ENCODE results near the gene ASF1B.
"Not testable (repeated sequence)": the region's sequence is repeated elsewhere in the genome, so short reads cannot be mapped to it uniquely, and the experiment has no call there.

The ASF1B gene

DNA sequence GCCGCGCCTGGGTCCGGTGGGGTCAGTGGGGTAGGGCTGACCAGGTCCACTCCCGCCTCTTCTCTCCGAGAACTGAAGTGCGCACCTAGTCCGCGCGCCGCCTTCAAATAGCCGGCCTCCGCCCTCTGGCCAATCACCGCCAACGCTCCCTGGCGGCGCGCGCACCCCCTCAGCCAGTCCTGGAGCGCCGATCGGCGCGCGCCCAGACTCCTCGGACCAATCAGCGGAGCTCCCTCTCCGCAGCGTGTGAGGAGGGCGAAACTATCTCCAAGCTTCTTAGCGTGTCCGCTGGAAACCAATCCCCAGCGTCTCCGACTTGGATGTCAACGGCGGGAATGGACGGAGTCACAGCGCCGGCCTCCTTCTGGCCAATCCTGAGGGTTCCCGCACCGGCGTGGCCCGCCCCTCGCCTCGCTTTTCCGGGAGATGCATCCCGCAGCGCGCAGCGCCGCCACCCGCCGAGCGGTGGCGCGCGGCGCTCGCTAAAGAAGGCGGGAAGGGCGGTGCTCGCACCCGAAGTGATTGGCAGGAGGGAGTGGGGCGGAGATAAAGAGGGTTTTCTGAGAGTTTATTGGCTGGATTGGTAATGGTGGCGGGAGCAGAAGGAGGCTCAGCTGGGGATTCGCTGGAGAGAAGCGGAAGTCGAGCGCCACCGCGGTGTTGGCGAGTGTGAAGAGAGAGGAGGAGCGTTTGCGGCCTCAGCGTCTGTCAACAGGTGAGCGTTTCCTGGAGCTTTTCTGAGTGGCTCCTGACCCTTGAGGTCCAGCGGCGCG lies at the start of gene ASF1B:
Gene ASF1B, minus strand, starts transcription at position 81 of the 773 bp plus-strand sequence. CDS start 133 bp downstream, outside the sequence.
- peak; percentile 100 for DNase-seq

DNA sequence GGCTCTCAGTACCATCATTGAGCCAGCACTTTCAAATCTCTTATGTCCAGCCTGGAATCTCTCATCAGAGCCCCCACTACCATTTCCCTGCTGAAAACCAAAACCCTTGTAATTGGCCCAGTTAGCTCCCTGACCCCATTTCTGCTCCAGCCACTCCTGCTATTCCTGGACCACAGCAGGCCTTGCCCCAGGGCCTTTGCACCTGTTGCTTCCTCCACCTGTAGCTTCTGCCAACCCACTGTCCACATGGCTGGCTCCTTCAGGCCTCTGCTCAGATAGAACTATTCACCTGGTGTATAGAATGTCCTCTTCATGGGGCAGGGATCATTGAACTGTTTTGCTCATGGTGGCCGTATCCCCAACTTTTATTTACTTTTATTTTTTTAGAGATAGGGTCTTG lies 49.3 kb upstream of the ASF1B start:
- not testable (repeated sequence) for DNase-seq

DNA sequence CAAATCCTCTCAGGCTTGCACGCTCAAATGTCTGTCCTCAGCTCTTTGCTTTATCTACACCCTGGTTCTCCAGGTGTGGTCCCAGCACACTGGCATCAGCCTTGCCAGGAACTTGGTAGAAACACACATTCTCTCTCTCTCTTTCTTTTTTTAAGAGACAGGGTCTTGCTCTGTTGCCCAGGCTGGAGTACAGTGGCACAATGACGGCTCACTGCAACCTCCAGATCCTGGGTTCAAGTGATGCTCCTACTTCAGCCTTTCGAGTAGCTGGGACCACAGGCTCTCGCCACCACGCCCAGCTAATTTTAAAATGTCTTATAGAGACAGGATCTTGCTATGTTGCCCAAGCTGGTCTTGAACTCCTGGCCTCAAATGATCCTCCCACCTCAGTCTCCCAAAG lies 48.8 kb upstream of the ASF1B start:
- DNase-seq: no peak

DNA sequence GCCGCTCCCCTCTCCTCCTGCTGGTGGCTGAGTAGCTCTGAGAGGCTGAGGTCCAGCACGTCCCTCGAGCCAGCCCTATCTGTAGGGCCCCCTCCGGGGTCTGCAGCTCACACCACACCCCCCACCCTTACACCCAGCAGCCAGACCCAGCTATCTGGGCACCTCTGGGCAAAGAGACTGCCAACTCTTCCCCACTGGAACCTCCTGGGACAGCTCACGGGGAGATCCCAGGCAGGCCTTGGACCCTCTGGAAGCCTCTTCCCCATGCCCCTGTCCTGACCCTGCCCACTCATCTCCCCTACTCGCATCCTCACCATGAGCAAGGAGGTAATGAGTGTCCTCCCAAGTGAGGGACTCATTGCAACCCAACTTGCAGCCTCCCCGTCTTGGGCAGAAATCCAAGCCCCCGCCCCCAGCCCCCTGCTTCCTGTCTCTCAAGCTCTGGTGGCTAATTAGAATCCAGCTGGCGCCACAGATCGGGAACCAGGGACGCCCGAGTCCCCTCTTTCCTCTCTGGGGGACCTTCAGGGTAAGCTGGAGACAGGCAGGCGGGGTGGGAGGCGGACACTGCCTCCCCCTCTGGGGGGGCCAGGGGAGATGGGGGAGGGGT lies 47.5 kb upstream of the ASF1B start:
- no peak for DNase-seq

DNA sequence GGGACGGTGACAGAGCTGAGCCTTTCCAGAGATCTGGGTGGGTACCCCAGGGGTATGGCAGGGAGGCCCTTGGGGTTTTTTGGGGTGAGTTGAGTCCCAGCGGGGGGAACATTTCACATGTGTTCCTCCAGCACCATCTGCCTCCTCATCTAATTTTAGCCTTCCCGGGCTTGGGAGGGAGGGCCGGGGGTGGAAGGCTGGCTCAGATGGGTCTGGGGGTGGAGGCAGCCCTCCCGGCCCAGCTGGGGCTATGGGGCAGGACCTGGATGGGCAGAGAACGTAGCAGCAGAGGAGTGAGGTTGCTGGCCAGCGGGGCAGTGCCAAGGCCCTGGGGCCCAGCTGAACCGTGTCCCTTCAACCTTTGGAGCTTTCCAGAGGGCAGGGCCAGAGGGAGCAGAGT lies 46.1 kb upstream of the ASF1B start:
- no peak for DNase-seq

DNA sequence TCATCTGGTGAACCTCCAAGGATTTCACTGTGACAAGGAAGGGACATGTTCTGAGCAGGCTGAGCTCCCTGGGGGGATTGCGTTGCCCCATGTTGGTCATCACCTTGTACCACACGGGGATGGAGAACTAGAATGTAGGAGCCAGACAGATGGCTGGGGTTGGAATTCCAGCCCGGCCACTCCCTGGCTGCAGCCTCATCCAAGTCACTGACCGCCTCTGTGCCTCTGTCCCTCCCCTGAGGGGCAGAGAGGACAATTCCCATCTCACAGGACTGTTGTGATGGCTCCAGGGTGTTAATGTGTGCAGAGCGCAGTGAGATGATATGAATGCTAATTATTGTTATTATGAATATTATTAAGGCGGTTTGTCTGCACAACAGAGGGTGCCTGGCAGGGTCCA lies 45.5 kb upstream of the ASF1B start:
- DNase-seq: no peak

DNA sequence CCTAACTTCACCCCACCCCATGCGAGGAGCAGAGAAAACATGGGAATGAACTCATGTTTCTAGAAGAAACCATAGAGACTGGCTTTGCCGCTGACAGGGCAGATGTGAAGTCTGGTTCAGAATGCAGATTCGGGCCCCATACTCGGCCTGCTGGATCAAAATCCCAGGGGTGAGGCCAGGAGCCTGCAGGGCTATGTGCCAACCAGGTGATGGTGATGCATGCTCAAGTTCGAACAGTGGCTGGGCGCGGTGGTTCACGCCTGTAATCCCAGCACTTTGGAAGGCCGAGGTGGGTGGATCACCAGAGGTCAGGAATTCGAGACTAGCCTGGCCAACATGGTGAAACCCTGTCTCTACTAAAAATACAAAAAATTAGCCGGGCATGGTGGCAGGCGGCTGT lies 44.8 kb upstream of the ASF1B start:
- DNase-seq: not testable (repeated sequence)

DNA sequence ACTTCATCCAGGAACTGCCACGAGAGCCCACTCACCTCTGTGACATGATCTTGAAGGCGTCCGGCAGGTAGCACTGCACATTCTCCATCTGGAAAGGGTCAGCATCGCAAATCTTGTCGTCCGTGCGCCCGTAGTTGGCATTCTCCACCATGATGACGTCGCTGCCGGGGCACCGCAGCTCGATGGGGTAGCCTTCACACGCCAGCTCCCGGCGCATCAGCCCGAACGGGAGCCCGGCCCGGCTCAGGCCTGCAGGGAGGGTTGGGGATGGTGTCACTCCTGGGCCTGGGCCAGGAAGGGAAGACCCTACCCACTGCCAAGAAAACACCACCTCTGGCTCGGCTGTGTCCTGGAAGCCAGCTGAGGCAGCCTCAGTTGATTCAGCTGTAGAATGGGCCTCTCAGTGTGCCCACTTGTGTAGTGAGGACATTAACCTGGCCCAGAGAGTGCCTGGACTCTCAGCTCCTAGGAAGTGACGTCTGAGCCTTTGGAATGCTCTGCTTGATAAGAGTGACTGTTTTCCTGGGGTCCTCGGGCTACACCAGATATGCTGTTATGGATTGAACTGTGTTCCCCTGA lies 41.2 kb upstream of the ASF1B start:
- no peak for DNase-seq

DNA sequence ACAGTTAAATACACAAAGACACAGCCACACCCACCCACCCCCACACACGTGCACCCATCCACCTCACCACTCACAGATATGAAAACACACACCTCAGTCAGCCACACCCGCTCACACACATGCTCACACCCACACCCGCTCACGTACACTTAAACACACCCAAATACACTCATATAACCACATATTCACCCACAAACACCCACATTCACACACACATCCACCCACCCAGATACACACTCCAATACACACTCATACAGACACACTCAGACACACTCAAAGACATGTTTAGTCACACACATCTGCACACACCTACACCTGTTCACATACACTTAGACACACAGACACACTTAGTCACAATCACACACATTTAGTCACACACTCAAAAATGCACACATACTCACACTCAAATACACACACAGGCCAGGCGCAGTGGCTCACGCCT lies 39.0 kb upstream of the ASF1B start:
- DNase-seq: no peak

DNA sequence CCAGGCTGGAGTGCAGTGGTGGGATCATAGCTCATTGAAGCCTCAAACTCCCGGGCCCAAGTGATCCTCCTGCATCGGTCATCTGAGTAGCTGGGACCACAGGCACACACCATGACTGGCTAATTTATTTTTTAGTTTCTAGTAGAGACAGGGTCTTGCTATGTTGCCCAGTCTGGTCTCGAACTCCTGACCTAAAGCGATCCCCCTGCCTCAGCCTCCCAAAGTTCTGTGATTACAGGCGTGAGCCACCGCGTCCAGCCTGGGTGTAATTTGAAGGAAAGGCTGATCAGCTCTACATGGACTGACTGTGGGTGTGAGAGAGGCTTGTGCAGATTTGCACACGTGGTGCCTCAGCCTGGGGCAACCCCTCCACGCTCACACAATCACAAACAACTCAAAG lies 38.5 kb upstream of the ASF1B start:
- no peak for DNase-seq

DNA sequence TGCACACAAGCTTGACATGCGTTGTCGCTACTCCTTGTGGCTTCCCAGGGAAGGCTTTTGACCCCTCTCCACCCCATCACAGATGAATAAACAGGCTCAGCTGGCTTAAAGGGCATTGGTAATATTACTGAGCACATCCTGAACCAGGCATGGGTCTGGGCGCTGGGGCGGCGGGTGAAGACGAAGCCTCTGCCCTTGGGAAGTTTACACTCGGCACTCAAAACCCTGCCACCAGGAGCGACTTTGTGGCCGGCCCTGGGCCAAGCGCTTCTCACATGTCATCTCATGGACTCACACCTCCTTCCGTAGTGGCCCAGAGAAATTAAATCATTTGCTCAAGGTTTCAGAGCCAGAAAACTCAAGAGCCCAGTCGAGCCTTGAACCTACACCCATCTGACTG lies 32.6 kb upstream of the ASF1B start:
- no peak for DNase-seq

DNA sequence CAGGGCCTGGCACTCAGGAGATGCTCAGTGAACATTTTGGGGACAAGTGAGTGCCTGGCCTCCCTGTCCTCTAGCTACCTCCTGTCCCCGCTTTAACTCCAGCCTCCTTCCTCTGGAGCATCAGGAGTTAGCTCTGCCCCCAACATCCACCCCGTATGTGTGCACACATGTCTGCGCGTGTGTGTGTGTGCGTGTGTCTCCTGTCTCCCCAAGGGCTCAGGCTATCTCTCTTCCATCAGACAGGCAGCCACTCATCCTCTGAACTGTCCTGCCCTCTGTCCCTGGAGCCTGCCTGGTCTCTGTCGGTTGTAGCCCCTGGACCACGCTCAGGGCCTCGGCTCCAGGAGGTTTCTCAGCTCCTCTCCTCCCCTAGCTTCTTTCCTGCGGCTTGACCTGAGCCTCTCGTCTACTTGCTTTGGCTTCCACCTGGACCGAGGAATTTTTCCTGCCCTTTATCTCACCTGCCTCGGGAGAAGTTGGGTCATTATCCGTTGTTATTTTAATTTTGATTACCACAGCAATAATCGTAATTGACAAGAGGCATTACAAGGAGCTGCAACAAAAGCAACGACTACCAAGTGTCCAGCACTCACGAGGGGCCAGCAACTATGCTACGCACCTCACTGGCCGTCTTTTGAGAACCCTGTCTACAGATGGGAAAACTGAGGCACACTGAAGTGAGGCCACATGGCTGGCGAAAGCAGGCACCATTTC lies 32.0 kb upstream of the ASF1B start:
- DNase-seq: no peak

DNA sequence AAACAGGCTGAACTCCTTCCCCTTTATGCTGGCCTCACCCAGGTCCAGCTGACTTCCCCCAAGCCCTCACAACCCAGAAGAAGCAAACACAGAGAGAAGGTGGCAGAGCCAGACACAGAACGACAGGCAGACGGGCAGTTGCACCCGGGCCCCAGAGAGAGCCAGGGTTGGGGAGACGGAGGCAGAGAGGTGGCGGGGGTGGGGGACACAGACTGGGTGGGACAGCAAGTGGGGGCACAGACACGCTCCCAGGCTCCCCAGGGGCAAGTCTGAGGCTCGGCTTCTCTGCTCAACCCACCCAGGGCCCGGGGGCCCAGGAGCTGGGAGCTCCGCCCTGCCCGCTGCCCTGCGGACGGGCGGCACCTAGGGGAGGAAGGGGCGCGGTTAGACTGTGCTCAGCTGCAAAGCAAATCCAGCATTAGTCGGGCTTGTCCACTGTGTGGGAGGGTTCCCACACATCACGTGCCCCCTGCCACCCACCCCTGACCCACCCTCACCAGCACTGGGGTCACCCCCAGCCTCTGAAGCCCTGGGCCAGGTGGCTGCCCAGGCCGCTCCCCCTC lies 31.3 kb upstream of the ASF1B start:
- DNase-seq: no peak

DNA sequence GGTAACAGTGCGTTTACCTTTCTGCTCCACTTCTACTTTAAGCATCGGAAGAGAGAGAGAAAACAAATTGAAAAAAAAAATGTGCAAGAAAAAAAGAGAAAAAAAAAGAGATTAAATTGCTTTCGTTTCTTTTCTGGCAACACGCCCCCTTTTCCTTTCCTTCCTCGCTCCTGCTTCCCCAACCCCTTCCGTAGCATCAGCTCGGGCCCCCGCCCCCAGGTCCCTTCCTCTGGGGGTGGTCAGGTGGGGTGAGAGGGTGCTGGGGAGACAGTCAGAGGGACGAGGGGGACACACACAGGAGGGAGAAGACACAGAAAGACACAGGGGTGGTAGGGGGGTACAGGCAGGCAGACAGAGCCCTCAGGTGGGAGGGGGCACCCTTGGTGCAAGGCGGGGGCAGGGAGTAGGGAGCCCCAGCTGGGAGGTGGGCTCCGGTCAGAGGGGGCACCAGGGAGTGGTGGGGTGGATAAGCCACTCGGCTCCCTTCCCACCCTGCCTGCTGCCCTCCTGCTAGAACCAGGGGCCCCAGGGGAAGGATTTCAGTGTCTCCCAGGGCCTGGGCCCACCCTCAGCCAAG lies 30.7 kb upstream of the ASF1B start:
- DNase-seq: no peak

DNA sequence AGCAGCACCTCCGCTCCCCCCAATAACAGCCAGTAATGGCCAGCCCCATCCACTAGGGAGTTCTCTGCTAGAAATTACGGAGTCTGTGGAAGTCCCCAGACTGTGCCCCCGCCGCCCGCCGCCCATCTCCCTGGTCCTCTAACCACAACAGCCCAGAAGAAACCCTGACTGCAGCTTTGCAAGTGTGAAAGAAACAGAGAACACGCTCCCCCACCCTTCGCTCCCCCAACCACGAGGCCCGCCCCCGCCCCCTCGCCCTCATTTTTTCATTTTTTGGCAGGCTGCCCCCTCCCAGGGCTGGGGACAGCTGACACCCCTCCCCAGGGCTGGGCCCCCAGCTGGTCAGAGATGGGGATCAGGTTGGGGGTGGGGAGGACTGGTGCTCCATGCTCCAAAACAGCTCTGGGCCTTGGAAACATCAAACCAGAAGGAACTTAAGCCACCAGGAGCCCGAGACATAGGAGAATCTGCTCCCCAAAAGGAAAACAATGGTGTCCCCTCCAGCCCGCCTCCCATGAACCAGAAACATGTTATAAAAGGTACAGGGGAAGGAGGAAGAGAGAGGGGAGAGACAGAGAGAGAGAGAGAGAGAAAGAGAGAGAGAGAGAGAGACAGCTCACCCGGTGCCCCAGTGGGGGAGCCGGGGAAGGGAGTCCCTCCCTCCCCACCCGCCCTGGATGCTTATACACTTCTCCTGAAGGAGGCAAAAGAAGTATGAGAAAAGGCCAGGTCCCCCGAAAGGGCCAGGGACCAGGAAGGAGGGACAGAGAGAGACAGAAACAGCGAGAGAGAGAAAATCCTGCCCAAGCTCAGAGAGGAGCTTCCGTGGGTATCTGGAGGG lies 29.8 kb upstream of the ASF1B start:
- no peak for DNase-seq

DNA sequence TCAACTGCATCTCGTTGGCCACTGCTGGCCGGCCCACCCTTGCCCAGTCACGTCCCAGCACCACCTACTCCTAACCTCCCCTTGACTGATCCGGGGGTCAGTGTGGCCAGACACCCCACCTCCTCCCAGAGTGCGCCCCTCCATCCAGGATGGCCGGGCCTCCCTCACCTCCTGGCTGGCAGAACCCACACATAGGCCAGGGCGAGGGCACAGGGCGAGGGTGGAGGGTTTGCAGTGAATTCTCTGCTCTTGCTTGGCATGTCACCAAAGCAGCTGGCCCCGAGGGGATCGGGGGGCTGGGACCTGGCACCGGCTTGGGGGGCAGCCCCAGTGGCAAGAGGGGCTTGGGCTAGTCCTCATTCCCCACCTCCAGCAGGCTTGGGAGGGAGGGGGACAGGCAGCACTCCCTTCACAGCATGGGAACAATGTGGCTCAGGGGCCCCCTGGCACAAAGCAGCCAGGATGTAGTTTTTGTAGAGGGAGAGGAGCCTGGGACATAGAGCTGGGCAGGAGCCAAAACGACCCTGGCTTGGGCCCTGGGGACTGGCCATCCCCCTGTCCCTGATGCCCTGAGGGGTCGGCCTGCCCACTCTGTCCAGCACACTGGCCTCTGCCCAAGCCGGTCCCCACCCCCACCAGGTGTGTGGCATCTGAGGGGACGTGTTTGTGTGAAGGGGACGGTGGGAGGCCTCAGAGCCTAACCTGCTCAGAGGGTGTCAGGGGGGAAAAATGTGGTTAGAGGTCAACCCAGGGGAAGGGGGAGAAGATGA lies 28.5 kb upstream of the ASF1B start:
- no peak for DNase-seq

DNA sequence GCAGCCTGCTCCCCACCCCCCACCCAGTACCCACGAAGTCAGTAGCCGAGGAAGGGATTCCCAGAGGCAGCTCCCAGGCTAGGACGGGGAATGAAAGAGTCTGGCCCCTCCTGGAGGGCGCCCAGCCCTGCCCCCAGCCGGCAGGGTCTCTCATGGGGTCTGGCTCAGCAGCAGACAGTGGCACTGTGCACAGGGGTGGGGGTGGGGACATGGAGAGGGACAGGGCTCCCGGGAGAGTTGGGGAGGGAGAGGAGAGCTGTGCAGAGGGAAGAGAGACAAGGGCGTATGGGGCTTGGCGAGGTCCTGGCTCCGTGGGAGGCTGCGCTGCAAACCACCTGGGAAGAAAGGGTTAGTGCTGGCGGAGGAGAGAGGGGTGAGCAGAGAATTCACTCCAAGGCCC lies 27.7 kb upstream of the ASF1B start:
- DNase-seq: no peak

DNA sequence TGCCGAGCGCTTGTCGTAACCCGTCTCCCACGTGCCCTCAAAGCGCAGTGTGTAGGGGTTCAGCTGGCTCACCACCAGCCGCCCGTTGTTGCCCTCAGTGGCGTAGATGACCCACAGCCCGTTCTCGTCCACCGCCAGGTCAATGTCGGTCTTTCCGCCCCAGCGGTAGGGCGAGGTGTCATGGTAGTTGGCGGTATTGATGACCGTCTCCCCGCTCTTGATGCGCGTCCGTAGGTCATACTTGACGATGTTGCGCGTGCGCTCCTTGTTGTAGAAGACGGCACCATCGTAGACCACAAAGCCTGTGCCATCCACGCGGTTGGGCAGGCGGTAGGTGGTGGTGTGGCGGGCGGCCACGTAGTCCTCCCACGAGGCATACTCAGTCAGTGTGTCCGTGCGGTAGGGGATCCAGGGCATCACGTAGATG lies 26.5 kb upstream of the ASF1B start:
- DNase-seq: no peak

DNA sequence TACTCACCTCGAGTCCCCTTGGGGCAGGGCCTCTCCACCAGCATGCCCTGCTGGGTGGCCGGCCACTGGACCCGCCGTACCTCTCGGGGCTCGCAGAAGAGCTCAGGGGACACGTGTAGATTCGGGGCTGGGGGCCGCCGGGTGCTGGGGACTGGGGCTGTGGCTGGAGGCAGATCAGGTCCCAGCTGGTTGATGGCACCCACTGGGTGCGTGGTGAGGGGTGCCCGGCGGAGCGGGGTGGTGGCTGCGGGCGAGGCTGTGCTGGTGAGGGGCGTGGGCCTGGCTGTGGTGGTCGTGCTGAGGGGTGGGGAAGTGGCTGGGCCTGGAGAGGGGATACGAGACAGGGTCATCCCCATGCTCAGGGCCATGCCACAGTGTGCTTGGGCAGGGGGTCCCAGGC lies 24.9 kb upstream of the ASF1B start:
- no peak for DNase-seq

DNA sequence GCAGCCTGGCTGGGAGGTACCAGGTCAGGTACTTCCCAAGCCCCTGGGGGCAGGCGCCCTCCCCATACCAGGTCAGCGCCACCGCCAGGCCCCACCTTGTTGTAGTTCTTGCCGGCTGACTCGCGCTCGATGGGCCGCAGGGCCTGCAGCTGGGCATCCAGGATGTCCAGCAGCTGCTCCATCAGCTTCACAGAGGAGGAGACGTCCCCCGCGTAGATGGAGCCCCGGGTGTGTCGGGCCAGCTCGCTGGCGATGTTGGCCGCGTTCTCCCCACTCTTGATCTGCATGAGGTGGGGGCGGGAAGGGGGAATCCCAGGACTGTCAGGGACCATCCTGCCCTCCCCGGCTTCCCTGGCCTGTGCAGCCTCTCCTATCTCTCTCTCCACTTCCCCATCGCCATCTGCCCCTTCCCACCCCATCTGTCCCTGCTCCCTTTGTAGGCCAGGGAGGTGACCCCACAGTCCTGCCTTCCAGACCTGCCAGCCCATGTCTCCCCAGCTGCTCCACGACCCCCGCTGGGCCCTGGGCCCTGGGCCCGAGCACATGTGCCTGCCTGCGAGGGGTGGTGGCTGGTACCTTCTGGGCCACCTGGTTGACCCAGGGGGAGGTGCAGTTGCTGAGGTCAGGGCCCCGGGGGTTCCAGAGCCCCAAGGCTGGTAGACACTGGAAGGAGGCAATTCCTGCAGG lies 23.8 kb upstream of the ASF1B start:
- no peak for DNase-seq

DNA sequence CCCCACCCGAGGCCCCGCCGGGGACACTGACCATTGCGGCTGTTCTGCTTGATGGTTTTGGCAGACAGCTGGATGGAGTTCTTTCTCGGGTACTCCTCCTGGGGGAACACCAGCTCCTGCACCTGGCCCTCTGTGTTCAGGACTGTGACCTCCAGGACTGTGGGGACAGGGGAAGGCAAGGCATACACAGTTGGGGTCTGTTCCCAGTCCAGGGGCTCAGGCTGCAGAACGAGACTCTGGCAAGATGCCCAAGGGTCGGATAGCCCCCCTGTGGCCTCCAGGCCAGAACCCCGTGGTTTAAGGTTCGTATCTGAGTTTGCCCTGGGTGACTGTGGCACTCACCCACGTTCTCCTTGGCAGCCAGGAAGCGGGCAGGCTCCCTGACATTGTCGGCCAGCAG lies 22.7 kb upstream of the ASF1B start:
- no peak for DNase-seq

Data from DMS79 treated with DMSO at 0.1 percent for 48 hours (cell line).